ENCODE data around the gene ICA1. TPM values are rescaled to one million over a fixed set of nuclear protein-coding genes. Genes with fewer than 3 reads are reported as not detected.
"Not testable (repeated sequence)": the region's sequence is repeated elsewhere in the genome, so short reads cannot be mapped to it uniquely, and the experiment has no call there.

The ICA1 gene
- total RNA-seq, 4 donors from 2014 or later, result 1.6 to 20.9 (median 4.0) TPM

GRCh38 chr7:8063706-8064297 lies 198.2 kb downstream of the ICA1 start:
- in situ Hi-C loops (cut with MboI; ENCODE audit: low sequenced_read_pairs in 4 of 4) (no loop called here), intact Hi-C loops (cut with DNase I; ENCODE audit: low total_unique reads) (loop anchor here (10.0 kb wide), 1 partner anchor 151 kb away; no protein-coding TSS in a partner anchor)
- ATAC-seq (no peak), DNase-seq (no peak)
- TF ChIP-seq POLR2A (IDR thresholded peaks at IDR 0.05), result no peak
- no peak for TF ChIP-seq CTCF (IDR thresholded peaks at IDR 0.05 in 4 of 5, conservative IDR thresholded peaks at IDR 0.05 in 1 of 5)
- no peaks in the 10 kb centered on the region for H3K9me3 ChIP-seq
- no peaks in the 10 kb centered on the region for H3K36me3 ChIP-seq
- no peak overlapping the region for H3K4me3 ChIP-seq
- no peak overlapping the region for H3K27ac ChIP-seq
- H3K27me3 ChIP-seq, result no peaks in the 10 kb centered on the region
- H3K4me1 ChIP-seq, result peaks cover 6 to 15% of the 10 kb centered on the region in 2 donors

- H3K27me3 ChIP-seq; ATAC-seq; H3K36me3 ChIP-seq; H3K9me3 ChIP-seq; DNase-seq; H3K27ac ChIP-seq; in situ Hi-C loops (cut with MboI; ENCODE audit: low sequenced_read_pairs in 4 of 4); H3K4me1 ChIP-seq; H3K4me3 ChIP-seq: not testable (repeated sequence)
- intact Hi-C loops (cut with DNase I; ENCODE audit: low total_unique reads), result loop anchor here (10.0 kb wide), 1 partner anchor 152 kb away; no protein-coding TSS in a partner anchor
These were observed 198.7 kb downstream of the ICA1 start for GRCh38 chr7:8063300-8063699.

Other genes starting within 250 kb of the ICA1 start
- gene NXPH1, start 171.4 kb upstream of the ICA1 start, total RNA-seq, result not detected

All from gastrocnemius medialis (tissue), 4 donors.